ENCODE measurements around the gene C1orf21.

DNA sequence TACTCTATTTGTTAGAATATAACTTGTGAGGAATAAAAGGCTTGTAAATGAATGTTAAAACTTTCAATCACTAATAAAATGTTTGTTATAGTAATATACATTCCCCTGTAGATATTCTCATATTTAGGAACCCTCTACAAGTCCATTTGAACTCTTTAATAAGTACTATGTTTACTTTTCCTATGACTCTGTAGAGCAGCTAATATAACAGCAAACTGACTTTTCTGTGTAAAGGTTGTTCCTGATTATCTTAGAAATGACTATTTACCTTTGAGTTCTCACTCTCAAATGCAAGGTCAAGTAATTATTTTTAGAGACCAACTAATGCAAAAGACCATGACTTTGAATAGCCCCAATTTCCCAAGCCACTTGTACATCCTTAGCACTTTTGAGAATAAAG, 130.3 kb downstream of the C1orf21 start:
- TF ChIP-seq ELF4 (CRISPR knock-in tag; IDR thresholded peaks at IDR 0.05; ENCODE audit: low read depth) (no peak), CTCF (IDR thresholded peaks at IDR 0.05) (no peak)

All from WTC11 (cell line).